WTC11 (cell line): ENCODE data around the gene COL19A1.

Experiments used
- CTCF ChIP-seq: fragments of 200-600 bp; IDR thresholded peaks from 2 replicates; pipeline ENCODE4 v1.8.0; 2022; ENCODE audit warnings: antibody characterized with exemption
- FOXP4 ChIP-seq: sonication (generic); formaldehyde crosslinking; IDR thresholded peaks from 2 replicates; pipeline ENCODE4 v1.8.0; 2022; ENCODE audit warnings: mild to moderate bottlenecking, missing genetic modification reagents
- NR1H2 ChIP-seq: sonication (generic); formaldehyde crosslinking; IDR thresholded peaks from 2 replicates; pipeline ENCODE4 v1.9.0; 2021; ENCODE audit warnings: mild to moderate bottlenecking, moderate library complexity, missing genetic modification reagents
- SP1 ChIP-seq: sonication (generic); formaldehyde crosslinking; conservative IDR thresholded peaks from 2 replicates; pipeline ENCODE4 v1.8.1; 2022; ENCODE audit warnings: missing genetic modification reagents
- ZNF512 ChIP-seq: sonication (generic); formaldehyde crosslinking; IDR thresholded peaks from 2 replicates; pipeline ENCODE4 v1.8.1; 2022; ENCODE audit warnings: missing genetic modification reagents, borderline replicate concordance
- ZSCAN18 ChIP-seq: fragments of 250-450 bp; sonication (Bioruptor Pico); IDR thresholded peaks from 2 replicates; pipeline ENCODE4 v2.1.2; 2022; ENCODE audit warnings: mild to moderate bottlenecking, moderate library complexity

GRCh38 chr6:70145178-70145577 lies 278.8 kb downstream of the COL19A1 start:
- TF ChIP-seq CTCF (no peak), SP1 (CRISPR knock-in tag) (no peak), ZSCAN18 (CRISPR knock-in tag) (no peak), FOXP4 (no peak), ZNF512 (no peak), NR1H2 (no peak)
